ENCODE data around the gene RGS14.

- TF ChIP-seq POLR2AphosphoS5 (IDR thresholded peaks at IDR 0.05; ENCODE audit: borderline replicate concordance, low read depth, low read length) (no peak), EZH2 (IDR thresholded peaks at IDR 0.05) (no peak), FOXP2 (optimal IDR thresholded peaks at IDR 0.05; ENCODE audit: control extremely low read depth, extremely low read length, insufficient read depth) (no peak)
These were observed 978 bp upstream of the RGS14 start for GRCh38 chr5:177356746-177357145.
